ENCODE results near the gene SRP72.

DNA sequence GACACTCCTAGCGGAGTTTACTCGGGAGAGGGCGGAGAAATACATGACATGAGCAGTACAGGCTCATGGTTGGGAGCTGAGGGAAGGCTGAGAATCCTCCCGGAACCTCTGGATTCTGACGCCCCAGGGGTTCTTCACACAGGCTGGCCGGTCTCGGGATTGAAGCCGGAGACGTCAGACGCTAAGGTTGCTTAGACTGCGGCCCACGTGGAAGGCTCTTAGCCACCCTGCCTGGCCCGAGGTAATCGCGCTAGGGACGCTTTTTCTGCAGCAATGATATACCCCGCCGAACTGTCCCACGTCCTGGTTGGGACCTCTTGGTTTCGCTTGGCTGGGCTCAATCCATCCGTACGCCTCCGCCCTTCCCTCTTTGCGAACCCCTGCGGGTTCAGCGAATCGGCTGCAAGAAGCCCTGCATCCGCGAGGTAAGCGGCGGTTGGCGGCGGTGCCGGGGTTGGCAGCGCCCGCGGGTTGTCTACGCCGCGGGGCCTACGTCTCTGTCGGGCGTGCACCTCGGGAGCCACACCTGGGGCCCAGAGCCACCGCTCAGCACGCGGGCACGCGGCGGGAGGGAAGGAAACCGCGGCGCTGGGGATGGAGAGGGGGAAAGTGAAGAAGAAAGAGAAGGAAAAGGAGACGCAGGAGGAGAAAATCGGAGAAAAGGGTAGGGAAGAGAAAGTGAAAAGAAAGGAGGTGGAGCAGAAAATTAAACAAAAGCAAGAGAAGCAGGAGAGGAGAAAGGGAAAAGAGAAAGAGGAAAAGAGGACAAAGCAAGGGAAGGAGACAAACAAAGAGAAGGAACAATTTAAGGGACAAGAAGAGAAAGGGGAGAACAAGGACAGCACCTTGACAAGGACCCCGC is 38.1 kb downstream of the SRP72 start, which contains the start of gene ARL9:
- TF ChIP-seq CTCF (IDR thresholded peaks at IDR 0.05) (no peak), POLR2A (IDR thresholded peaks at IDR 0.05) (no peak)

All from lower leg skin (tissue), 3 donors.